ENCODE data around the gene PMP22.

DNA sequence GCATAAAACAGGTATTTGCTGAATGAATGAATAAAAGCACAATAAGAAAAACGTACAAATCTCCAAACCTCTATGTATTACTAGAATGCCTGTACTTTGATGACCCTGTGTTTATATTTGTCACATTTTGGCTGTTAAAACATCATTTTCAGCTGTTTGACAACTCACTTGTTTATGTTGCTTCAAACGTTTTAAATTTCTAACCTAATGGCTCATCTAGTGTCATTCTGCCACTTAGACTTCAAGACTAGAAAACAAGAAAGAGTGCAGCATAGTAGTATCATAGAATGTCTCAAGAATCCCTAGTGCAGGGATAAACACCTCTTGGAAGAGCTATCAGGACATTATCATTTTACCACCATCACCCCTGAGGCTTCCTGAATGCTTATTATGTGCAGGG lies 19.4 kb upstream of the PMP22 start:
- TF ChIP-seq, protein P1, sequence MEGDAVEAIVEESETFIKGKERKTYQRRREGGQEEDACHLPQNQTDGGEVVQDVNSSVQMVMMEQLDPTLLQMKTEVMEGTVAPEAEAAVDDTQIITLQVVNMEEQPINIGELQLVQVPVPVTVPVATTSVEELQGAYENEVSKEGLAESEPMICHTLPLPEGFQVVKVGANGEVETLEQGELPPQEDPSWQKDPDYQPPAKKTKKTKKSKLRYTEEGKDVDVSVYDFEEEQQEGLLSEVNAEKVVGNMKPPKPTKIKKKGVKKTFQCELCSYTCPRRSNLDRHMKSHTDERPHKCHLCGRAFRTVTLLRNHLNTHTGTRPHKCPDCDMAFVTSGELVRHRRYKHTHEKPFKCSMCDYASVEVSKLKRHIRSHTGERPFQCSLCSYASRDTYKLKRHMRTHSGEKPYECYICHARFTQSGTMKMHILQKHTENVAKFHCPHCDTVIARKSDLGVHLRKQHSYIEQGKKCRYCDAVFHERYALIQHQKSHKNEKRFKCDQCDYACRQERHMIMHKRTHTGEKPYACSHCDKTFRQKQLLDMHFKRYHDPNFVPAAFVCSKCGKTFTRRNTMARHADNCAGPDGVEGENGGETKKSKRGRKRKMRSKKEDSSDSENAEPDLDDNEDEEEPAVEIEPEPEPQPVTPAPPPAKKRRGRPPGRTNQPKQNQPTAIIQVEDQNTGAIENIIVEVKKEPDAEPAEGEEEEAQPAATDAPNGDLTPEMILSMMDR (IDR thresholded peaks at IDR 0.05): no peak
- TF ChIP-seq EZH2 (IDR thresholded peaks at IDR 0.05): no peak

Measured in neural progenitor cell (in vitro differentiated cells).